UCSD-AML1 (cell line): ENCODE data around the gene SPRR2F.
"Not testable (repeated sequence)": the region's sequence is repeated elsewhere in the genome, so short reads cannot be mapped to it uniquely, and the experiment has no call there.

Experiments
- DNase-seq: peaks from one replicate; lab custom pipeline; 2025; ENCODE audit not compliant: unreplicated experiment; lab: John Stamatoyannopoulos, UW

SPRR2F gene

GRCh38 chr1:153113416-153113815 is at the start of gene SPRR2F:
Gene SPRR2F (minus strand): TSS chr1:153113516. CDS start chr1:153112733, 783 bp downstream.
- no peak for DNase-seq

DNA sequence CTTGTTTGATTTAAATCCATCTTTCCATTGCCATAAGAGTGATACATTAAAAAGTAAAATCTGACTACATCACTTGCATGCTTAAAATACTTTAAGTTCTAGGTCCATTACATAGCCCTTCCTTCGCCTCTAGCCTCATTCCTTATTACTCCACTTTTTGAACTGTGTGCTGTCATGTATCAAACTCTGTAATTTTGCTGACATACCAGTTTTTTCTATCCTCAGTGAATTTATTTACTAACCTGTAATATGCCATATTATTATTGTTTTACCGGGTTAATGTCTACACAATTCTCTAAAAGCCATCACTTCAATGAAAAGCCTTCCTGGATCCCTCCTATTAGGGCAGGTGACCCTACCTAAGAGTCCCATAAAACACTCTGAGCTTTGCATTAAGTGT is 42.2 kb upstream of the SPRR2F start:
- DNase-seq, result no peak

- no peak for DNase-seq
Observed at GRCh38 chr1:153152481-153152880, 39.2 kb upstream of the SPRR2F start.

- DNase-seq, result no peak
Observed at GRCh38 chr1:153150846-153151245, 37.5 kb upstream of the SPRR2F start, which contains the start of gene SPRR2G. Gene SPRR2G (minus strand): TSS chr1:153150890. CDS start chr1:153150110, 780 bp downstream.

DNA sequence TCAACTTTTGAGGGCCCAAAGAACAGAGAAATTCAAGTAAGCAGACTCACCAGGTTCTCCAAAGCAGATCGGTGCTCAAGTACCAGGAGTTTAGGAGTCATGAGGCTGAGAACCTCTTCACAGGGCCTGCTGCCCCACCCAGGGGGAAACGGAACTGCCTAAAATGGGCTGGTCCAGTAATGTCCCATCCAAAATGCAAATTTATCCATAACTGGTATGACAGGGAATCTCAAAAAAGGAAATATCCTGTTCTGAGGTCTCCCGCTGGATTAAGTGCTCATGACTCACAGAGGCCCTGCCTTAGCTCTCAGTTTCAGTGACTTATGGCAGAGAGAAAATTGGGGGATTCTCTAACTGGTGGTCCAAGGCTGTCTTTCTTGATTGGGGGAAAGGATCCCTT is 28.1 kb upstream of the SPRR2F start:
- DNase-seq, result no peak

- DNase-seq, result no peak
Observed at GRCh38 chr1:153140484-153140883, 27.2 kb upstream of the SPRR2F start.

- no peak for DNase-seq
Observed at GRCh38 chr1:153133743-153134142, 20.4 kb upstream of the SPRR2F start.

DNA sequence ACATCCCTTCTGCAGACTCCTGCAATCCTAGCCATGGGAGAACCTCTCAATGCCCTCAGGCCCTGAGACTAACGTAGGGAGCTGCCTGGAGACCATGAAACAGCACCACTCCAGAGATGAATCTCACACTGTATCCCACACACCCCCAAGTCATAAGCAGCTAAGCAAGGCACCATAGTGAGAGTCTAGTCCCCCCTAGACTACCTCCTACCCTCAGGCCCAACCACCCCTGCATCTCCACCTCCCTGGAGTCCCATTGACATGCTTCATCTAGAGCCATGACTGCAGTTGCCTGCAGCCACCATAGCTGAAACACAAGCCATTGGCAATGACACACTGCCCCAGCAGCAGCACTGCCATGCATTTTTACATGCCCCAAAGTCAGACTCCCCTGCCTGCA is 20.0 kb upstream of the SPRR2F start:
- no peak for DNase-seq

GRCh38 chr1:153128688-153129087 is 15.4 kb upstream of the SPRR2F start:
- DNase-seq, result not testable (repeated sequence)

DNA sequence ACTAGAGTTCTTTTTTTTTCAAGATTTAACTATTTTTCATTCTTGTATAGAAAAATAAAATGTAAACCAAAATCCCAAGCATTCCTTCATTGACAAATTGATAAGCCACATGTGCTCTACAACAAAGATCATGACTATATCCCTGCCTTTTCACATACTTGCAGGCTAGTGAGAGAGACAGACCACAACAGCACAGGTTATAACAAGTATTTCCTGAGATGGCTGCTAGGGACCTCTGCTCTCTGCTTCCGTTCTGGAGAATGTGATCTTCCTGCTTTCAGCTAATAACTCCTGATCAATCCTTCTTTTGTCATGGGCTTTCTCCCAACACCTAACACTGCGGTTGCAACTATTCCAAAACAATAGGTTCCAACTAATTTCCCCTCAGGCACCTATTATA is 14.0 kb upstream of the SPRR2F start:
- DNase-seq, result no peak

- no peak for DNase-seq
Observed at GRCh38 chr1:153125536-153125935, 12.2 kb upstream of the SPRR2F start.

DNA sequence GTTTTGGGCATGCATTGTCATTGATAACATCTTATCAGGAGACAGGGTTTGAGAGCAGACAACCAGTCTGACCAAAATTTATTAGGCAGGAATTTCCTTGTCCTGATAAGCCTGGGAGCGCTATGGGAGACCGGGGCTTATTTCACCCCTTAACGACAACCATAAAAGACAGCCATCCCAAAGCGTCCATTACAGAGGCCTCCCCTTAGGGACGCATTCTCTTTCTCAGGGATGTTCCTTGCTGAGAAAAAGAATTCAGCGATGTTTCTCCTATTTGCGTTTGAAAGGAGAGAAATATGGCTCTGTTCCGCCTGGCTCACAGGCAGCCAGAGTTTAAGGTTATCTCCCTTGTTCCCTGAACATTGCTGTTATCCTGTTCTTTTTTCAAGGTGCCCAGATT is 10.5 kb upstream of the SPRR2F start:
- not testable (repeated sequence) for DNase-seq

GRCh38 chr1:153122831-153123421 is 9.6 kb upstream of the SPRR2F start:
- no peak for DNase-seq

GRCh38 chr1:153120945-153121344 is 7.6 kb upstream of the SPRR2F start:
- no peak for DNase-seq

- no peak for DNase-seq
Observed at GRCh38 chr1:153119491-153119971, 6.2 kb upstream of the SPRR2F start.

- DNase-seq, result not testable (repeated sequence)
Observed at GRCh38 chr1:153115264-153115663, 1.9 kb upstream of the SPRR2F start.

- DNase-seq, result not testable (repeated sequence)
Observed at GRCh38 chr1:153112454-153112853, 862 bp downstream of the SPRR2F start.

DNA sequence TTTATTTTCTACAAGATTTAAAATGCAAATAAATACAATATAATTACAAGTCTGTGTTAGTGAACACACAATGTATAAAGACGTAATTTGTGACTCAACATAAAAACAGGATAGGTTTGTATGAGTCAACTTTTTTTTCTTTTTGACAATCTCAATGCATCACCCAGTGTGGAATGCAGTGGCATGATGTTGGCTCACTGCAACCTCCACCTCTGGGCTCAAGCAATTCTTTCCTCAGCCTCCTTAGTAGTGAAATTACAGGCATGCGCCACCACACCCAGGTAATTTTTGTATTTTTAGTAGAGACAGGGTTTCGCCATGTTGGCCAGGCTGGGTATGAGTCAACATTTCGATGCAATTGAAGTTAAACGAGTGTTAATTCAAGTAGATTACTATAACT is 13.1 kb downstream of the SPRR2F start:
- DNase-seq, result no peak

DNA sequence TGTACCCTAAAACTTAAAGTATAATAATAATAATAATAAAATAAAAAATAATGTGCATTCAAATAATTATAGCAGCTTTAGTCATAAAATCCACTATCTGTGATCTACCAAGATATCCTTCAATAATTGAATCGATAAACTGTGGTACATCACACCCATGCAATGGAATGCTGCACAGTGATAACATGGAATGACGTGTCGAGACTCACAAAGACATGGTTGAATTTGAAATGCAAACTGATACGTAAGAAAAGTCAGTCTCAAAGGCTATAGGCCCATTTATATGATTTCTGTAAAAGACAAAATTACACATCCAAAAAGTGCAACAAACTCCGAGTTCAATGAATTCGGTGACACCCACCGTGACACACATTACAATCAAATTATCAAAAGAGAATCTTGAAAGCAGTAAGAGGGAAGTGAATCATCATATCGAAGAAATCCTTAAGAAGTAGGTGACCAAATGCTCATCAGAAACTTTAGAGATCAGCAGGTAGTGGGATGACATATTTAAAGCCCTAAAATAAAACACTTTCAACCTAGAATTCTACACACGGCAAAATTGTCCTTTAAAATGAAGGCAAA is 13.8 kb downstream of the SPRR2F start:
- DNase-seq, result no peak

DNA sequence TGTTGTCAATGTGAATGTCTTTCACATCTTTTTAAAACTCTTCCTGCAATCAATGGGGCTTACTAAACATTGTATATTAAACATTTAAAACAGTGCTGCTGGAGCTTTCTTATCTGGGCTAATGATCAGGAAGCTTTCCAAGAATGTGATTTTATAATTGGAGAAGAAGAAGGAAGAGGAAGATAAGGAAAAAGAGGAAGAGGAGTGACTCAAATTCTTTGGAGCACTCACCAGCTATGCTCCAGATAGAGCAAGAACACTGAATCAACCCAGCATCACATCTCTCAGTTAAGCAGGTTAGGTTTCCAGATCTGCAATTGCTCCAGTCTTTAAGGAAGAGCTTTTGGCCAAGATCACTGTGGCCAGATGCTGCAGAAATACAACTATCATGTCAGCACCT is 17.6 kb downstream of the SPRR2F start:
- no peak for DNase-seq

GRCh38 chr1:153094426-153094825 is 18.9 kb downstream of the SPRR2F start, which contains the start of gene SPRR2E:
Gene SPRR2E (minus strand): TSS chr1:153094526. CDS start chr1:153093751, 775 bp downstream.
- no peak for DNase-seq

GRCh38 chr1:153087652-153088051 is 25.7 kb downstream of the SPRR2F start:
- no peak for DNase-seq

DNA sequence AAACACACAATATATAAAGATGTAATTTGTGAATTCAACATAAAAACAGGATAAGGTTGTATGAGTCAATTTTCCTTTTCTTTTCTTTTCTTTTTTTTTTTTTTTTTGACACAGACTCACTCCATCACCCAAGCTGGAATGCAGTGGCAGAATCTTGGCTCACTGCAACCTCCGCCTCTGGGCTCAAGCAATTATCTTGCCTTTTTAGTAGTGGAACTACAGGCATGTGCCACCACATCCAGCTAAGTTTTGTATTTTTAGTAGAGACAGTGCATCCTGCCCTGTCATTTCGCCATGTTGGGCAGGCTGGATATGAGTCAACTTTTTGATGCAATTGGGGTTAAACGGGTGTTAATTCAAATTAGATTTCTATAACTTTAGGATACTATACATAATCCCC is 31.6 kb downstream of the SPRR2F start:
- DNase-seq, result no peak
